GM19467 (cell line): ENCODE data around the gene P4HB.
A peak's percentile ranks its signal among the peaks of the same experiment; 100 is the strongest.

Source experiments
- ATAC-seq: cut with Tn5 transposase; IDR thresholded peaks from one replicate; pipeline ENCODE4 v1.9.1; 2021; ENCODE audit warnings: mild to moderate bottlenecking, moderate library complexity; ENCODE audit not compliant: unreplicated experiment

The P4HB gene

DNA sequence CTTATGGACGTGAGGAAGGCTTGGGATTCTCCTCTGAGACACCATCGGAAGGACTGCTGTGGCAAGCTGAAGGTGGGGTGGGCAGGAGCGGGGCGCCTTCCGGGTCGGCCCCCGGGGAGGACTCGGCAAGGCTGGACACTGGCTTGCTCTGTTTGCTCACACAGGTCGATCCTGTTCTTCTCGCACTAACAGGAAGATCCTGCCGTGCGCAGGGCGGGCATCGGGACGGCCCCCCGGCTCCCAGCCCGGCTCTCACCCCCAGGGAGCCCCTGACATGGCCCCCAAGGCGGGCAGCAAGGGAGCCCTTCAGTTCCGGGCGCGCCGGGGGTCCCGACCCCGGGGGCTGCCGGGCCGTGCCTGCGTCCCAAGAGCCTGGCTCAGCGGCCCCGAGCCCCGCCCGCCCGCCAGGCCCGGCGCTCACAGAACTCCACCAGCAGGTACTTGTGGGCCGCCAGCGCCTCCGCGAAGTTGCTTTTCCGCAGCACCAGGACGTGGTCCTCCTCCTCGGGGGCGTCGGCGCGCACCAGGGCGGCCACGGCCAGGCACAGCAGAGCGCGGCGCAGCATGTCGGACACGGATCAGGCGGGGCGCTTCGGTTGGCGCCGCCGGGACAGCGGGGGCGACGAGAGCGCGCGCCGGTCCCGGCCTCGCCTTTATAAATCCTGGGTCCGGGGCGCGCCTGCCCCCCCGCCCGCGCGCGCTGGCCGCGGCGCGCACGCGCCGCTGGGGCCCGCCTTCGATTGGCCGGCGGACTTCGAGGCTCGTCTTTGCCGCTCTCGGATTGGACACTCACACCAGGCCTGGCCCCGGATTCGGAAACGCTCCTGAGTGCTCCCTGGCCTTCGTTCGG, at the start of gene P4HB:
TSS of gene P4HB (minus strand) at position 630 of the 850 bp plus-strand sequence. CDS start at position 566, 64 bp downstream.
- ATAC-seq, result peak; percentile 73

GRCh38 chr17:81909231-81909630, 48.9 kb upstream of the P4HB start:
- ATAC-seq, result no peak

DNA sequence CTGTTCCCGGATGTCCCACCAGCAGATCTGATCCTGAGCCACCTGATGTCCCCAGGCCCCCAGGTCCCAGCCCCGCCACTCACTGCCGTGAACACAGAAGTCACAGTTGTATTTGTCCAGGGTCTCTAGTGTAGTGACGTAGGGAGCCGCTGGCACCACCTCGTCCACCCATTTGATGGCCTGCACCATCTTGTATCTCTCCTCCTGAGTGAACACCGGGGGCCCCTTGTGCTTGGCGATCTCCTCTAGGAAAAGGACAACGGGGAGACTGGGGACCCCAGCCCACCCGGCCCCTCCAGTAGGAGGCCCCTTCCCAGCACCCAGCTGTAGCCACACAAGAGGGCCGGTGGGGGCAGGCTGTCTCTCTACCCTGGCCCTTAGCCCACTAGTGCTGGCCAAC, 48.5 kb upstream of the P4HB start:
- ATAC-seq, result no peak

DNA sequence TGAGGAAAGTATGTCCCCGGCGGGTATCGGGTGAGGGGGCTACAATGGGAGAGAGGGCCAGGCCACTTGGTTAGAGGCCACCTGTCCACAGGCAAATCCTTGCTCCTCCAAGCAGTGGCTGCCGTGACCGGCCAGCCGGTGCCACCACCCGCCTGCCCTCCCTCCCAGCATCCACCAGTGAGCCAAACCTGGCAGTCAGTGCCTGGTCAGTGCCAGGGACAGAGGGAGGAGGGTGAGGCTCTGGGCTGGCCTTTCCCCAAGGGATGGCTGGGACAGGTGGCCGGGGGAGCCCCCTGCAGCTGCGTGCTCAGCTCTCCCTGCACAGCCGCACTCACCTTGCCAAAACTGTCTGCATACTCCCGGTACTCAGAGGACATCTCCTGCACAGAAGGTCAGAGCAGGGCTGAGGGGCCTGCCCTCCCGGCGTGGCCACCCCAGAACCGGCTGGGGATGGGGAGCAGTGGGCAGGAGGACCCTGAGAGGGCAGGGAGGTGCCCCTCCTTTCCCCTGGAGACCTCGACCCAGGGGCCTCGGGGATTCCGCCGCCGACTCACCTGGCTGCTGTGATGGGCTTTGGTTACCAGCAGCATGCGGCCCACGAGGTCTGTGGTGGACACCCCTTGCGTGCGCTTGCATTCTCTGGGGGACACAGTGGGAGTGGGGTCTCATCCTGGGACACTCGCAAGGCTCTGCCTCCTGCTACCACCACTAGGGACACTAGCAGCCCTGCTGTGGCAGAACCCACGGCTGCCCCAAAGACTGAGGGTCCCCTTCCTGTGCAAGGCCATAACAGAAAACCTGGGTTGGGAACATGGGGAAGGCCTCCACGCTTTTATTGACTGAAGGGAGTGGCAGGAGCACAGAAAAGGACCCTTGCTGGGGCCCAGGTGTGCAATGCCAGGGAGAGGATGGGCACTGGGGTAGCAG, 47.1 kb upstream of the P4HB start:
- no peak for ATAC-seq

DNA sequence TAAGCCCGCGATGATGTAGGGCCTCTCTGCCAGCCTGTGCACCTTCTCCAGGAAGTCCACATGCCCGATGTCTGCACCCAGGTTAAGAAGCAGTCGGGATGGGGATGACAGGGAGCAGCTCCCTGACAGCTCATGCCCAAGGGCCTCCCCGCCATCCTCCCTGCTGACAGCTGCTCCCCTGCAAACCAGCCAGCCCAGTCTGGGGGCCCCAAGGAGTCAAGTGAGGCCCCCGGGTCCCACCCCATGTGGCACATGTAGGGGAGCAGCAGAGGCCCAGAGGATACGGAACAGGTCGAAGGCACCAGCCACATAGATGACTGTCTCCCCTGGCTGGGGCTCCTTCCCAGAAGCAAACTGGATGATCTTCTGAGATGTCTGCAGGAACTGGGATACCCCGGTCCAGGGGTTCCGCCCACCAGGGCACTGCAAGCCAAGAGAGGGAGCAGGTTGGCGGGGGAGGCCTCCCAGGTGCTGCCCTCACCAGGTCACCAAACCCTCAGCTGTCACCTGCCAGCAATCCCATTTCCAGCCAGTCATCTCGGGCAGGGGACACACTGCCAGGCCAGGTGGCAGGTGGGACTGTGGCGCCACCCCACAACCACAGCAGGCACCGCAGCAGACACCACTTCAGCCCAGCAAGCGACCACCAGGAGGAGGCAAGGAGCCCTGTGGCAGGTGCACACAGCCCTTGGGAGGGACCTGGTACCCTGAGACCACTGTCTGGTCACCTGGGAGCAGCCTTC, 46.3 kb upstream of the P4HB start:
- no peak for ATAC-seq

GRCh38 chr17:81905993-81906392, 45.7 kb upstream of the P4HB start:
- no peak for ATAC-seq

DNA sequence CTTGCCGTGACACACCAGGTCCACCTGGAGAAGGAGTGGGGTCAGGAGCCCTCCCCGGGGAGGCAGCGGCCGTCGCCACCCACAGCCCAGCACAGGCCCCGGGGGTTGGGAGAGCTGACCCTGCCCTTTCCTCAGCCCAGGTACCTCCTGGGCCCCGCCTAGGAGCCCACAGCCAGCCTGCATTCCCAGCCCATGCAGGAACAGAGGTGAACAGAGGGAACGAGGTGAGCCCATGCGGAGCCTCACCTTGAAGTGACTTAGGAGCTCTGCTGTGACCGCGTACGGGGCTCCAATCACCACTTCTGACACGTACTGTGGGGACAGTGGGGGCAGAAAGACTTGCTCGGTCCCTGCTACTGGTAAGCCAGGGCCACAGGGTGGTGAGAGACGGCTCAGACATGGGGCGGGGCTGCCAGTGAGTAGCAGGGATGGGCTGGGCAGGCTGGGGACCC, 45.1 kb upstream of the P4HB start:
- ATAC-seq, result no peak

DNA sequence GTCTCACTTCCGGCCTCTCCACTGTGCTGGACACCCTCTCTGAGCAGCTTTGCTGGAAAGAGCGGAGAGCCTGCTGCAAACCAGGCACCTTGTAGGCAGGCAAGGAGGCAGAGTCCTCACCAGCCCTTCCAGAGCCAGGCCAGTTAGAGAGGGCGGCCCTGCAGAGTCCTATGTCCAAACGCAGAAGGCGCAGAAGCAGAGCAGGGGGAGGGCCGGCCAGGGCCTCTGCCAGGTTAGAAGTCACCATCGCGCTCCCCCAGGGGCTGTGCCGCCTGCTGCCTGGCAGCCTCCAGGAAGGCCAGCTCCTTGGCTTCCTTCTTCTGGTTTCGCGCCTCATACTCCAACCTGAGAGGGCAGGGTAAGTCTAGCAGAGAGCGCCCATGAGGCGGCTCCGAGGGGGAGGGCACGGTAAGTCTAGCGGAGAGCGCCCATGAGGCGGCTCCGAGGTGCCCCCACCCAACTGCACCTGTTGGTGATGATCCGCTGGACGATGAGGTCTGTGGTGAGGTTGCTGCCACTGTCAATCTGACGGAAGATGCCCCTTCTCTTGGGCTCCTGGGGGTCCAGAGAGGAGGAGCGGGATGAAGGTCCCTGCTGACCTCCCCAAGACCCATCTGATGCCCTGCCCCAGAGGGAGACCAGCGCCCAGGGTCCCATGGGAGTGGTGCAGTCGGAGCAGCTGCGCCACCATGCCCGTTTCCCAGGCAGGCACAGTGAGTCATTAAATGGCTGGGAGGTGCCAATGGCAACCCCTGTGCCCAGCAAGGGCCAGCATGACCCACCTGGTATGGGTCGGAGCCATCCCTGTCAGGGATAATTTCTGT, 44.5 kb upstream of the P4HB start:
- ATAC-seq, result no peak

DNA sequence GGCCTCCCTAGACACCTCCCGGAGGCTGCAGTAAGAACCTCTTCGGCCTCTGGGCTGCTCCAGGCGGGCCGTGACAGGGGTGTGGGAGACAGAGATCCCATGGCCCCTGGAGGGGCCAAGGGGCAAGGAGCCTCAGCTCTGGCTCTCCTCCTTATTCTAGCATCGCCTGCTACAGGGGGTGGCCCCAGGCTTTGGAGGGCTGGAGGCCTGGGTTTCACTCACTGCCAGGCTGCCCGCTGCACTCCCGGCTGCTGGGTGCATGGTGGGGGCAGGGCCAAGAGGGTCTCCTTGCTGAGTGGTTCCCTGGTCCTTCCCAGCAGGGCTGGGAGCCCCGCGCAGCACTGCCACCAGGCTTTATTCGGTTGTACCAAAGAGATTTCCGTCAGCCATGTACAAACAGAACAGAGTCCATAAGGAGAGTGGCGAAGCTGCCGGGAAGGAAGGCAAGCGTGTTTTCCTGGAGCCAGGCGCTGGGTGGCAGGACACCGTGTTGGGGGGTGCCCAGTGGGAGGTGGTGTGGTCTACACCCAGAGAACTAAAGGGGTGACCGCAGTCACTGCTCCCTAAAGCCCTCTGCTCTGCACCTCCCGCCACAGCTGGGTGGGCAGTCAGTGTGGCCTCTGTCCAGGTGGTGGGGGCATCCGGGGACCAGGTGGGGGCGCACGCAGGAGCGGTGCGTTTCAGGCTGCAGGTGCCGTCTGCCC, 43.7 kb upstream of the P4HB start:
- no peak for ATAC-seq

- ATAC-seq, result no peak
Measured at GRCh38 chr17:81903415-81903831, 43.1 kb upstream of the P4HB start.

DNA sequence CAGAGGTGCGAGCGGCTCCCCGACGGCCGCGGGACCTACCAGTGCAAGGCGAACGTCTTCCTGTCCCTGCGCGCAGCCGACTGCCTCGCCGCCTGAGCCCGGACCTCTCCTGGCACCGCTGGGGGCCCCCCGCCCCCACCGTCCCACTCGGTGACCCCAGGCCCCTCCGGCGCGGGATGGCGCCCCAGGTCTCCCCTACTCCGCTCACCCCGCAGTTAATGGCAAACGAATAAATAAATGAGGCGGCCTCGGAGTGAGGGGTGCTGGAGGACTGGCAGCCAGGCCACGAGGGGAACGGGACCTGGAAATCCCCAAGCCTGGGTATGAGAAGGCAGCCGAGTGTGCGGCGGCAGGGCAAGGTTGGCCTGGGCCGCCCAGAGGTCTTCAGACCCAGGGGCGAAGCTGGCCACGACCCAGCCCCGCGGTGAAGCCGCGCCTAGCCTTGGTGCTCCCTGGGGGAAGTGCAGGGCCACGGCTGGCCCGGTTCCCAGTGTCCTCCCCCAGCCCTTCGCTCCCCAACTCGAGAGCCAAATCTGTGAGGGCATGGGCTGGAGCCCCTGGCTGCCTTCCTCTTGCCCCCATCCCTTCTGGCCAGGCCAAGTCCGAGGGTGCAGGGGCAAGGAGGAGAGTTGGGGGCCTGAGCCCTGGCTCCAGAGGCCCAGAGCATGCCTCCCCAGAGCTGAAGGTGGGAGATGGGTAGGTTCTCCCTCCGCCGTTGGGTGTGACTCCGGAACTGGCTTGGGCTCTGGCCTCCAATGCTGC, 42.5 kb upstream of the P4HB start:
- ATAC-seq, result no peak

DNA sequence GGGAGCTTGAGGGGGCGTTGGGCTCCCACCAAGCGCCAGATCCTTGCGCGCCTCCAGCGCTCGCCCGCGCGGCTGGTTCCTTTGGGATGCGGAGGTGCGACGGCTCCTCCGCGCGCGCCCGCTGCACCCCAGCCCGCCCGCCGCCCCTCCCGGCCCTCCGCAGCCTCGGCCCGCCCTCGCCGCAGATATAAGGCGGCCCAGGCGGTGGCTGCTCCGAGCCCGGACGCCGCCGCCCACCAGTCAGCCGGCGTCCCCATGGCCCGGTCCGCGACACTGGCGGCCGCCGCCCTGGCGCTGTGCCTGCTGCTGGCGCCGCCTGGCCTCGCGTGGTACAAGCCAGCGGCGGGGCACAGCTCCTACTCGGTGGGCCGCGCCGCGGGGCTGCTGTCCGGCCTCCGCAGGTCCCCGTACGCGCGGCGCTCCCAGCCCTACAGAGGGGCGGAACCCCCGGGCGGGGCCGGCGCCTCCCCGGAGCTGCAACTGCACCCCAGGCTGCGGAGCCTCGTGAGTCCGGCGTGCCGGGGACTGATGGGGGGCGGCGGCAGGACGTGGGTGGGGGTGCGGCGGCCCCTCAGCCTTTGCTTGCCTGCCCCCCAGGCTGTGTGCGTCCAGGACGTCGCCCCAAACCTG, 41.8 kb upstream of the P4HB start, which contains the start of gene NPB:
TSS of gene NPB (plus strand) at position 216 of the 630 bp plus-strand sequence. CDS start at position 256, 40 bp downstream.
- ATAC-seq, result no peak

- no peak for ATAC-seq
Measured at GRCh38 chr17:81901167-81902022, 41.1 kb upstream of the P4HB start.

DNA sequence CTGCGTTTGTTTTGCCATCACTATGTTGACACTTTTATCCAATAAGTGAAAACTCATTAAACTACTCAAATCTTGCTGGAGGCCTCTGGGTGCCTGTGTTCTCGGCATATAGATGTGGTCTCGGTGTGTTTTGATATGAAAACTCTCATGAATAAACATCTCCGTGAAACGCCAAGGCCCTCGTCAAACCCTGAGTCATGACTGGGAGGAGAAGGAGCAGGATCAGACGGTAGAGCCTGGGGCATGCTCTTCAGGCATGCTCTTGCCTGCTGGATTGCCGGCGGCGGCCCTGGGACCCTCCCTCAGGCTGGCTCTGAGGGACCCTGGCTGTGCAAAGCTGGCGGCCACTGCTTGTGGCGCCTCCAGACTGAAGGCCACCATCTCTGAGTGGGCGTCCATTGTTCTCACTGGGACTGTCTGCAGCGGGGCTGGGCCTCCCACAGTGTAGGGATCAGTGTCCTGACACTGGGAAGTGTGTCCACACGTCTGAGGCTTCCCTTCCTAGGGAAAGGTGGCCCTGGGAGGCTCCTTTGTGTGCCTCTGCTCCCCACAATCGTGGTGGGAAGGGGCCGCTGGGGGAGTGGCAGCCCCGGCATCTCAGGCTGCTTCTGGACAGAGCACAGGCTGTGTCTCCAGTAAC, 40.0 kb upstream of the P4HB start:
- ATAC-seq, result no peak

DNA sequence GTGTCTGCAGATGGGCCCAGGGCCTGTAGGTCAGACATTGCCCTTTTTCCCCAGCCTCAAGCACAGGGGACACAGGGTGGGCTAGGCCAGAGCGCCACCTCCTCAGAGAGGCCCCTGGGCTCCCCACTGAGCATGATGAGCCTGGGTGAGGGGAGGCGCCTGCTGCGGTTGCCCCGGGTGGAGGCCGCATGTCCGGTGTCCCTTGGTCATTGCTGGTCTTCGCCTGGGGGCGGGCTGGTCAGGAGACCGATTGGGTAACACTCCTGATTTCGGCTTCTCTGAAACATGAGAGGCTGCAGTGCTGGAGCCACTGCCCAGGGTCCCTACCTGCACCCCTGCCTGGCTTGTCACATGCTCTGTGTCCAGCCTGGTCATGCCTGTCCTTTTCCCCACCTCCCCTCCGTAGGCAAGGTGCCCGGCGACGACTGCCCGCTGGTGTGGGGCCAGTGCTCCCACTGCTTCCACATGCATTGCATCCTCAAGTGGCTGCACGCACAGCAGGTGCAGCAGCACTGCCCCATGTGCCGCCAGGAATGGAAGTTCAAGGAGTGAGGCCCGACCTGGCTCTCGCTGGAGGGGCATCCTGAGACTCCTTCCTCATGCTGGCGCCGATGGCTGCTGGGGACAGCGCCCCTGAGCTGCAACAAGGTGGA, 39.3 kb upstream of the P4HB start:
- no peak for ATAC-seq

DNA sequence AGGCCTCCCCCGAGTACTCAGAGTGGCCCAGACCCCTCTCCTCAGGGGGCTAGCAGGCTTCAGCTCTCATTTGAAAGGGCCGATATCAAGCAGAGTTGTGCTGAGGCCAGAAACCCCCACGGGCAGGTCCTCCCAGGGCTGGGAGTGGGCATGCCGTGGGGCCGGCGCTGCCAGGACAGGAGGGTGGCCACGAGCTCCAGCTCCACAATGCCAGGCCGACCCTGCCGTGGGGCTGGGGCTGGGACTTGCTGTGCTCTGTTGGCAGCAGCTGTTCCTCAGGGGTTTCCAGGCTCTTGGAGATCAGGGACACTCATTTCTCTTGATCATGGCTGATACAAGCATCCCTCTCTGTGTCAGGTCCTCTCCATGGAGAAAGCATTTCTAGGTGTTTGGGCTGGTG, 38.5 kb upstream of the P4HB start:
- no peak for ATAC-seq
